Measurements from ENCODE around the gene CXXC5. TPM values are rescaled to one million over a fixed set of nuclear protein-coding genes. Genes with fewer than 3 reads are reported as not detected.

CXXC5 gene
- total and polyA plus RNA-seq, 7 donors: 15.7 to 30.0 (median 19.9) TPM

DNA sequence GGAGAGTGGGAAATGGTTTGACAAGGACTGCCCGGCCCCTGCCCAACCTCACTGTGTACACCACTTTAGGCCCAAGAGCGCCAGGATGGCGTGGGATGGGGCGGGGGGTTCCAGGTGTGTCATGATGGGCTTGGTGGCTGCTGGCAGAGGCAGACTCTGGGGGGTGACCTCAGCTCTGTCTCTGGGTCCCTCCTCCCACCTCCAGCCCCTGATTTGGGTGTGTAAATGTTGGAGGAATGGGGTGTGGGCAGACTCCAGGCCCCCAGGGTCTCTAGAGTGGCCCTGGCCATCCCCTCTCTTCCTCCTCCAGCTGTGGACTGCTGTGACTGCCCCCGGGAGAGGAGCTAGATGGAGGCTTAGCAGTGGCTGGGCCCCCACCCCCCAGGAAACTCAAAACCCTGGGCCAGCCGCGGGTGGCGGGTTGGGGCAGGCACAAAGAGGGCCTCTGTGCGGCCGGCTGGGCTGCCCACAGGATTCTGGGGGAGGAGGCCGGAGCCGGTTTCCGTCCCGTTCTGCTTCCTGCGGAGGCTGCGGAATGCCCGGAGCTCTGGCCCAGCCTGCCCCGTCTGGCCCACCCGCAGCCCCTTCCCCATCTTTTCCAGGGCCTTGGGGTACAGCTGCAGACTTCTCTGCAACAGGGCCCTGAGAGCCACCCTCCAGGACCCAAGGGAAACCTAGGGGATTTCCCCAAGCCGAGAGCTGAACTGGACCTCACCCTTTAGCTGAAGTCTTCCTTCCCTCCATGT is 23.1 kb downstream of the CXXC5 start:
- H3K9me3 ChIP-seq: no peaks in the 10 kb centered on the region
- H3K27me3 ChIP-seq: no peaks in the 10 kb centered on the region
- 49 to 76% methylated on average over 20 of the region's 20 CpGs for WGBS, 2 donors
- H3K4me1 ChIP-seq: peaks cover 0 to 78% (median 65%) of the 10 kb centered on the region in 4 donors
- no peak overlapping the region for H3K4me3 ChIP-seq
- intact Hi-C loops (cut with DNase I): no loop called here
- no peaks in the 10 kb centered on the region for H3K36me3 ChIP-seq
- no peak for DNase-seq
- TF ChIP-seq EP300 (IDR thresholded peaks at IDR 0.05) (no peak), POLR2AphosphoS5 (IDR thresholded peaks at IDR 0.05) (no peak)
- TF ChIP-seq, protein P1, sequence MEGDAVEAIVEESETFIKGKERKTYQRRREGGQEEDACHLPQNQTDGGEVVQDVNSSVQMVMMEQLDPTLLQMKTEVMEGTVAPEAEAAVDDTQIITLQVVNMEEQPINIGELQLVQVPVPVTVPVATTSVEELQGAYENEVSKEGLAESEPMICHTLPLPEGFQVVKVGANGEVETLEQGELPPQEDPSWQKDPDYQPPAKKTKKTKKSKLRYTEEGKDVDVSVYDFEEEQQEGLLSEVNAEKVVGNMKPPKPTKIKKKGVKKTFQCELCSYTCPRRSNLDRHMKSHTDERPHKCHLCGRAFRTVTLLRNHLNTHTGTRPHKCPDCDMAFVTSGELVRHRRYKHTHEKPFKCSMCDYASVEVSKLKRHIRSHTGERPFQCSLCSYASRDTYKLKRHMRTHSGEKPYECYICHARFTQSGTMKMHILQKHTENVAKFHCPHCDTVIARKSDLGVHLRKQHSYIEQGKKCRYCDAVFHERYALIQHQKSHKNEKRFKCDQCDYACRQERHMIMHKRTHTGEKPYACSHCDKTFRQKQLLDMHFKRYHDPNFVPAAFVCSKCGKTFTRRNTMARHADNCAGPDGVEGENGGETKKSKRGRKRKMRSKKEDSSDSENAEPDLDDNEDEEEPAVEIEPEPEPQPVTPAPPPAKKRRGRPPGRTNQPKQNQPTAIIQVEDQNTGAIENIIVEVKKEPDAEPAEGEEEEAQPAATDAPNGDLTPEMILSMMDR (IDR thresholded peaks at IDR 0.05): no peak
- H3K27ac ChIP-seq: peak overlapping the region; percentile 61 to 95 (median 90)

DNA sequence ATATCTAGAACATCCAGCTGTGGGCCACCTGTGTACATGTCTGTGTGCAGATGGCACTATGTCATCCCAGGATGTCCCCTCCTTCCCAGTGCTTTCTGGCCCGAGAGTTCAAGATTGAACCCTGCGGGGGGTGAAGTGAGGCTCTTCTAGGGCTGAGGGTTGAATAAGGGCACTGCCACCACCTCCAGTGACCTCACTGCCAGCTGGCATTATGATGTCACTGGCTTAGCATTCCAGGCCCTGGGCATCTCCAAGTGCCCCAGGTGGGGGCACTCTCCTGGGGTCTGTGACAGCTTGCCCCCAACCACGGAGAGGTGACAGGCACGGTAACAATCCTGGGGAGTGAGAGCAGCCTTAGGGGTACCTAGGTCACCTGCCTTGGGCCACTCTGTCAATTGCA is 27.1 kb downstream of the CXXC5 start:
- intact Hi-C loops (cut with DNase I): no loop called here
- 92 to 95% methylated on average over 4 of the region's 4 CpGs for WGBS, 2 donors
- no peaks in the 10 kb centered on the region for H3K36me3 ChIP-seq
- peaks cover 0 to 74% (median 50%) of the 10 kb centered on the region in 4 donors for H3K4me1 ChIP-seq
- H3K27ac ChIP-seq: peak overlapping the region; percentile 13 to 73 (median 63)
- H3K9me3 ChIP-seq: no peaks in the 10 kb centered on the region
- no peak overlapping the region for H3K4me3 ChIP-seq
- H3K27me3 ChIP-seq: no peaks in the 10 kb centered on the region
- TF ChIP-seq POLR2A (IDR thresholded peaks at IDR 0.05): no peak
- TF ChIP-seq, protein P1 (IDR thresholded peaks at IDR 0.05): no peak
- TF ChIP-seq EP300 (IDR thresholded peaks at IDR 0.05): no peak
- DNase-seq: no peak

DNA sequence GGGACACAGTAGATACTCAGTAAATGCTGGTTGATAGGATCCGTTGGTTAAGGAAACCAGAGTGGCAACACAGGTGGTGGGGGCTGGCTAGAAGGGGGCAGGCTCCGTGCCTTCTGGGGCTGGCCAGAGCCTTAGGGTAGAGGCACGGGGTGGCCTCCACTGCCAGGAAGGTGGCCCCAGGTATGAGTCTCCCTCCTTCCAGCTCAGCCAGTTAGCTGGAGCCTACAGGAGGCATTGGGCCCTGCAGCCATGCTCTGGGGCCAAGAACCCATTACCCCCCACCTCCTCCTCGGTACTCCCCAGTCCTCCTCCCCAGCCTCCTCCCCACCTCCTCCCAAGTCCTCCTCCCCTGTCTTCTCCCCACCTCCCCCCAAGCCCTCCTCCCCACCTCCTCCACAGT is 27.7 kb downstream of the CXXC5 start:
- peak overlapping the region; percentile 13 to 73 (median 63) for H3K27ac ChIP-seq
- WGBS, 2 donors: 88 to 89% methylated on average over 4 of the region's 4 CpGs
- TF ChIP-seq, protein P1 (IDR thresholded peaks at IDR 0.05): no peak
- no peak for TF ChIP-seq POLR2A (IDR thresholded peaks at IDR 0.05)
- no peak for TF ChIP-seq EP300 (IDR thresholded peaks at IDR 0.05)
- no peak for TF ChIP-seq POLR2AphosphoS5 (IDR thresholded peaks at IDR 0.05)
- no peaks in the 10 kb centered on the region for H3K9me3 ChIP-seq
- peaks cover 0 to 68% (median 47%) of the 10 kb centered on the region in 4 donors for H3K4me1 ChIP-seq
- no peak for DNase-seq
- intact Hi-C loops (cut with DNase I): no loop called here
- H3K27me3 ChIP-seq: no peaks in the 10 kb centered on the region
- H3K4me3 ChIP-seq: no peak overlapping the region
- peaks cover 0 to 4% (median under 1%) of the 10 kb centered on the region in 4 donors for H3K36me3 ChIP-seq

DNA sequence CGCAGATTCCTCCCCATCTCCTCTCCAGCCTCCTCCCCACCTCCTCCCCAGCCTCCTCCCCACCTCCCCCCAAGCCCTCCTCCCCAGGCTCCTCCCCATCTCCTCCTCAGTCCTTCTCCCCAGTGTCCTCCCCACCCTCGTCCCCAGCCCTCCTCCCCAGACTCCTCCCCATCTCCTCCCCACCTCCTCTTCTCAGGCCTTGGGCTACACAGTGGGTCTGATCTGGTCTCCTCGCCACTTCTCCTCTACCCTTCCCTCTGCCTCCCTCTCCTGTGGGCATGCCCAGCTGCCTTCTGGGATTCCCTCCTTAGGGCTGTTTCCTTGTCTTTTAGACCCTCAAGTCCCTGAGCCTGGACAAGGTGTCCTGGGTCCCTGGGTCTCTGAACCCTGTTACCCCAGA is 28.3 kb downstream of the CXXC5 start:
- DNase-seq: no peak
- no peaks in the 10 kb centered on the region for H3K9me3 ChIP-seq
- no peak overlapping the region for H3K4me3 ChIP-seq
- 78 to 81% methylated on average over 3 of the region's 3 CpGs for WGBS, 2 donors
- H3K27ac ChIP-seq: peak overlapping the region; percentile 56 to 73 (median 71)
- intact Hi-C loops (cut with DNase I): no loop called here
- TF ChIP-seq POLR2A (IDR thresholded peaks at IDR 0.05) (no peak), POLR2AphosphoS5 (IDR thresholded peaks at IDR 0.05) (no peak), EP300 (IDR thresholded peaks at IDR 0.05) (no peak)
- TF ChIP-seq, protein P1 (IDR thresholded peaks at IDR 0.05): no peak
- H3K4me1 ChIP-seq: peaks cover 0 to 62% (median 44%) of the 10 kb centered on the region in 4 donors
- peaks cover 0 to 10% (median 2%) of the 10 kb centered on the region in 4 donors for H3K36me3 ChIP-seq
- H3K27me3 ChIP-seq: no peaks in the 10 kb centered on the region

All from sigmoid colon (tissue), 7 donors.